ENCODE data around the gene SLC18A3.

SLC18A3 gene

DNA sequence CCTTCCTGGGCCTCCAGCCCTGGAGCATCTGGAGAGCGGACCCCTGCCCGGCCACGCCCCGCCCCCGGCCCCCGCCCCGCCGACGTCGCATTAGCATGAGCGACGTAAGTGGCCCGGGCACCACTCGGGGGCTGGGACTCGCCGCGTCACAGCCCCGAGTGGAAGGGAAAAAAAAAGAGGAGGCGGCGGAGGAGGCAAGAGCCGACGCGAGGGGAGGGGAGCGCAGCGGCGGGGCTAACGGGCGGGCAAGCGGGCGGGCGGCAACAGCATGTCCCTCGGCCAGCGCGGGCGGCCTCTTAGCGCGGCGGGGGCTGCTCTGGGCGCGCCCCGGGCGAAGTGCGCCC is at the start of gene SLC18A3:
Gene SLC18A3, plus strand, starts transcription at position 197 of the 344 bp plus-strand sequence. CDS start 431 bp downstream, outside the sequence.
- TF ChIP-seq JUND (IDR thresholded peaks at IDR 0.05; ENCODE audit: low read depth) = no peak
- DNase-seq (ENCODE audit: low read depth in 1 of 2, low spot score in 1 of 2) = no peak
- in situ Hi-C loops (cut with HindIII; ENCODE audit: low pct_unique_long_range_greater_than_20kb, low sequenced_read_pairs) = no loop called here

DNA sequence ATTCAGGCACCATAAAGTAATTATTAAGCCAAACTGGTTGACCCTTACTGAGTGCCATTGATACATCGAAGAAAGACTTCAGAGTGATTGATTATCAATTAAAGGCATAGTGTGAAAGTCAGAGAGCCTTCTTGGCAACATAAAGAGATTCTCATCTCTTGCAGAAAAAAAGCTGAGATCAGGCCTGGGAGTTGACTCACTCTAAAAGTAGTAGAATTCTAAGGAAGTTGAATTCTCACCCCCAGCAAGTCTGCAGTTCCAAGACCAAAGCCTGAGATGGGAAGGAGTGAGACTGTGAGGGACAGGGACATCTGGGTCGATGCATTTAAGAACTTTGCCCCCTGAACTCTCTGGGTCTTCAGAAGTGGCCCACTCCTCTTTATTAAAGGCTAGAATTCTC is 49.6 kb upstream of the SLC18A3 start:
- DNase-seq (ENCODE audit: low read depth in 1 of 2, low spot score in 1 of 2) = no peak
- in situ Hi-C loops (cut with HindIII; ENCODE audit: low pct_unique_long_range_greater_than_20kb, low sequenced_read_pairs) = no loop called here
- no peak for TF ChIP-seq JUND (IDR thresholded peaks at IDR 0.05; ENCODE audit: low read depth)

DNA sequence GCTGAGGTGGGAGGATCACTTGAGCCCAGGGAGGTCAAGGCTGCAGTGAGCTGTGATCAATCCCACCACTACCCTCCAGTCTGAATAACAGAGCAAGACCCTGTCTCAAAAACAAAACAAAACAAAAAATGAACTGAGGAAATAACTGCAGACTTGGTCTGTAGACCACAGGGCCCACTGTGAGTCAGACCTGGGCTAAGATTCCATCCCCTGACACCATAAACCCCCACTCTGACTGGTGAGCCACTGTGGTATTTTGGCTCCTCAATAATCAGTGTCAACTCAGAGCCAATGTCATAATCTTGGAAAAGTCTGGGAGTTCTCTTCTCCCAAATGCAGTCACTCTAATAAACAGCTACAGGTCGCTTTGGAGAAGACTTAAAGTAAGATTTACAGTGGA is 47.2 kb upstream of the SLC18A3 start:
- in situ Hi-C loops (cut with HindIII; ENCODE audit: low pct_unique_long_range_greater_than_20kb, low sequenced_read_pairs) = no loop called here
- no peak for DNase-seq (ENCODE audit: low read depth in 1 of 2, low spot score in 1 of 2)
- TF ChIP-seq JUND (IDR thresholded peaks at IDR 0.05; ENCODE audit: low read depth) = no peak

DNA sequence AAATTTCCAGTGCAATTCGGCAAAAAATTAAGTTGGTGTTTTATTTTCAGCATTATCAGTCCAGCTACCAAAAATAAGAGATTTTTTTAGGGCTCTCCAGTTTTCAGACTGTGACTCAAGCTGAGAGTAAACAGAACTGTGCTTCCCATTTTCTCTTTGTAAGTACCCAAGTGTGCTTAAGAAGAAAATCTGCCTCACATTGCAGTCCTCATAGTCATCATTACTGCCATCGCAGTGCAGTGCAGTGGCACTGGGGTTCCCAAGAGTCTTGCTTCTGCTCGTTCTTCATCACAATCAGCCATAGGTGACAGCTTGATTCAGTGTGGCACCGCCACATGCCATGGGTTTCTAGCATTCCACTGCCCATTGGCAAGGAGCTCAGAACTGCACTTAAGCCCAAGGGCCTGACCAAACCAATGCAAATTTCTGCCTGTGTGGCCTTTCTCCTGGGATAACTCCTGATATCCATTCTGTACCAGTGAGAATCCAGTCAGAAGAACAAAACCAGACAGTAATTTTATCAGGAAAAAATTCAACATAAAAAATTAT is 45.6 kb upstream of the SLC18A3 start:
- DNase-seq (ENCODE audit: low read depth in 1 of 2, low spot score in 1 of 2) = no peak
- TF ChIP-seq JUND (IDR thresholded peaks at IDR 0.05; ENCODE audit: low read depth) = no peak
- in situ Hi-C loops (cut with HindIII; ENCODE audit: low pct_unique_long_range_greater_than_20kb, low sequenced_read_pairs) = no loop called here

DNA sequence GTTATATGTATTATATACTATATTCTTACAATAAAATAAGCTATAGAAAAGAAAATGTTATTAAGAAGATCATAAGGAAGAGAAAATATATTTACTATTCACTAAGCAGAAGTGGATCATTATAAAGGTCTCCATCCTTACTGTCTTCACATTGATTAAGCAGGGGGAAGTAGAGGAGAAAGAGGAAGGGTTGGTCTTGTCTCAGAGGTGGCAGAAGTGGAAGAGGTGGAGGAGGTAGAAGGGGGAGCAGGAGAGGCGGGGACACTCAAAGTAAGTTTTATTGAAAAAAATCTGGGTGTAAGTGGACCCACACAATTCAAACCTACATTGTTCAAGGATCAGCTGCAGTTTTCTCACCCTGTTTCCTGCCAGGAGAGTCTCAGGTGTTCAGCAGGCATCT is 42.3 kb upstream of the SLC18A3 start:
- in situ Hi-C loops (cut with HindIII; ENCODE audit: low pct_unique_long_range_greater_than_20kb, low sequenced_read_pairs) = no loop called here
- no peak for TF ChIP-seq JUND (IDR thresholded peaks at IDR 0.05; ENCODE audit: low read depth)
- no peak for DNase-seq (ENCODE audit: low read depth in 1 of 2, low spot score in 1 of 2)

DNA sequence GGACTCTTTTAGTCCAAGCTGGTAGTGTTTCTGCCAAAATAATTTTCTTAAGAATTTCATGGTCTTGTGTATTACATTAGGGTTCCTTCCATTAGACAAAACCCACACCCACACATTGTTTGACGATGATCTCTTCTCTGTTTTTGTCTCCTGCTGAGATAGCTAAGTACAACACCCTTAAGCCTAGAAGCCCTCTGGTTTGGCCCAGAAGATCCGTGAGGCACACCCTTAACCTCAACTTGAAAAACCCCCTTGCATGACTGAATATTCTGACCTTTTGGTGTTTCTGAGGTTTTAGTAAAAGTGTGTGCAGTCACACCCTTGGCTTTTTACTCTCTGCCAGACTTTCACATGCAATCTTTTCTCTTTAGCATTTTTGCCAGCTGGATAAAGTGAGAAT is 41.9 kb upstream of the SLC18A3 start:
- no peak for TF ChIP-seq JUND (IDR thresholded peaks at IDR 0.05; ENCODE audit: low read depth)
- in situ Hi-C loops (cut with HindIII; ENCODE audit: low pct_unique_long_range_greater_than_20kb, low sequenced_read_pairs) = no loop called here
- no peak for DNase-seq (ENCODE audit: low read depth in 1 of 2, low spot score in 1 of 2)

DNA sequence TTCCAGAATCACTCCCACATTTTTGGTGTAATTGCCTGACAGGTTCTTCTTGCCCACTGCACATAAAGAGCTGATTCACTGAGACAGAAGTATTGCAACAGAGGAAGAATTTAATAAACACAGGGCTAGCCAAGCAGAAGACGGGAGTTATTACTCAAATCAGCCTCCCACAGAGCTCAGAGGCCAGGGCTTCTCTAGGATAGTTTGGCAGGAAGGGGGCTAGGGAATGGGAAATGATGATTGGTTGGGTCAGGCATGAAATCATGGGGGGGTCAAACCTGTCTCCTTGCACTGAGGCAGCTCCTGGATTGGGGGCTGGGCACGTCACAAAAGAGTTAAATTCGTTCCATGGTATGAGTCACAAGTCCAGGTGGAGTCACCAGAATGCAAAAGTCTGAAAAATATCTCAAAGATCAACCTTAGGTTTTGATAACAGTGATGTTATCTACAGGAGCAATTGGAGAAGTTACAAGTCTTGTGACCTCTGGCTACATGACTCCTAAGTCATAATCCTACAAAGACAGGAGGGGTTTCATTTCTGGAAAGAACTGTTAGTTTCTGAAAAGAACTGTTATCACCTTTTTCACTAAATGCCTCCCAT is 41.0 kb upstream of the SLC18A3 start:
- in situ Hi-C loops (cut with HindIII; ENCODE audit: low pct_unique_long_range_greater_than_20kb, low sequenced_read_pairs) = no loop called here
- DNase-seq (ENCODE audit: low read depth in 1 of 2, low spot score in 1 of 2) = no peak
- TF ChIP-seq JUND (IDR thresholded peaks at IDR 0.05; ENCODE audit: low read depth) = no peak

DNA sequence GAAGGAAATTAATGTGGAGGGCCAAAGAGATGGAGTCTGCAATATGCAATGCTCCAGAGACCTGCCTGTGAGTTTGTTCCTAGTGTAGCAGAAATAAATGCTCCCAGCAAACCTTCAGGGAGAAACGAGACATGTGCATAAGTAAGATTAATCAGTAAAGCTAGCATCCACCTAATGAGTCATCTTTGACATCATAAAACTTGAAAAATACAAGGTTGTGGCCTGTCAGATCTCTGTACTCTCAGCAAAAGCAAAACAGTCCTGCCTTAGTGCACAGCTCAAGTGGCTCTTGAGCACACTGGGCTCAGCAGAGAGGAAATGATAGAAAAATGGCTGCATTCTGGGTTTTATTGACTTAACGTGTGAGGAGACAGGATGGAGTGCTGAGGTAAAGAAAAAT is 38.7 kb upstream of the SLC18A3 start:
- no peak for DNase-seq (ENCODE audit: low read depth in 1 of 2, low spot score in 1 of 2)
- no peak for TF ChIP-seq JUND (IDR thresholded peaks at IDR 0.05; ENCODE audit: low read depth)
- in situ Hi-C loops (cut with HindIII; ENCODE audit: low pct_unique_long_range_greater_than_20kb, low sequenced_read_pairs) = no loop called here

DNA sequence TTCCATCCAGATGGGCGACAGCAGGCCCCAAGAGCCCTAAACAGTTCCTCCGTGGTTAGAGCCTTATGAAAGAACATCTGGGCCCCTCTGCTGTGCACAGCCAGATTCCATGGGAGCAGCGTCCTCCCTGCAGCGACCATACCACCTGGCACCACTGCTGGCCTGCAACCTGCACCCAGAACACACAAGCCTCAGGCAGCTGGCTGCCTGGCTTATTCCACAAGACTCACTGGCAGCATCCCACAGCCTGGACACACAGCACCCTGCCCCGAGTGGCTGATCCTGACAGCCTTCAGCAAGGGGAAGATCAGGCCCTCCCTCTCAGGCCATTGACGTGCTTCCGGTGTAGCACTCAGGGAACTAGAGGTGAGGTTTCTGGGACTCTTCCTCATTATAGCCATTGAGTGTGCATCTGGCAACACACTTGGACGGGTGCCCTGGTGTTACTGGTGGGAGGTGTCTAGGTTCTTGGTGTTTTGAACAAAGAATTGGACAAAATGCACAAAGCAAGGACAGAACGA is 37.5 kb upstream of the SLC18A3 start:
- in situ Hi-C loops (cut with HindIII; ENCODE audit: low pct_unique_long_range_greater_than_20kb, low sequenced_read_pairs) = no loop called here
- DNase-seq (ENCODE audit: low read depth in 1 of 2, low spot score in 1 of 2) = no peak
- TF ChIP-seq JUND (IDR thresholded peaks at IDR 0.05; ENCODE audit: low read depth) = no peak

DNA sequence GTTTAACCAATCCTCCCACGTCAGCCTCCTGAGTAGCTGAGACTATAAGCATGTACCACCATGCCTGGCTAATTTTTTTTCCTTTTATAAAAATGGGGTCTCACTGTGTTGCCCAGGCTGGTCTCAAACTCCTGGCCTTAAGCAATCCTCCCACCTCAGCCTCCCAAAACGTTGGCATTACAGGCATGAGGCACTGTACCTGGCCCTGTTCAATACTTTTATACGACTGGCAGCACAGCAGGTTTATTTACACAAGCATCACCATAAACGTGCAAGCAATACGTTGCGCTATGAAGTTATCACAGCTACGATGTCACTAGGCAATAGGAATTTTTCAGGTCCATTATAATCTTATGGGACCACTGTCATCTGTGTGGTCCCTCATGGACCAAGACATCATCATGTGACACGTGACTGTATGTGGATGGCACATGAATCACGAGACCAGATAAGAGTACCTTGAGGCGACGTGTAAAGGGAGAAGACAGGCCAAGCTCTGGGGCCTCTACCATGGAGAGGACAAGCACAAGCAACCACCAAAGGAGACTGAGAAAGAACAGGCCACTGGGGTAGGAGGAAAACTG is 34.5 kb upstream of the SLC18A3 start:
- in situ Hi-C loops (cut with HindIII; ENCODE audit: low pct_unique_long_range_greater_than_20kb, low sequenced_read_pairs) = no loop called here
- DNase-seq (ENCODE audit: low read depth in 1 of 2, low spot score in 1 of 2) = no peak
- no peak for TF ChIP-seq JUND (IDR thresholded peaks at IDR 0.05; ENCODE audit: low read depth)

DNA sequence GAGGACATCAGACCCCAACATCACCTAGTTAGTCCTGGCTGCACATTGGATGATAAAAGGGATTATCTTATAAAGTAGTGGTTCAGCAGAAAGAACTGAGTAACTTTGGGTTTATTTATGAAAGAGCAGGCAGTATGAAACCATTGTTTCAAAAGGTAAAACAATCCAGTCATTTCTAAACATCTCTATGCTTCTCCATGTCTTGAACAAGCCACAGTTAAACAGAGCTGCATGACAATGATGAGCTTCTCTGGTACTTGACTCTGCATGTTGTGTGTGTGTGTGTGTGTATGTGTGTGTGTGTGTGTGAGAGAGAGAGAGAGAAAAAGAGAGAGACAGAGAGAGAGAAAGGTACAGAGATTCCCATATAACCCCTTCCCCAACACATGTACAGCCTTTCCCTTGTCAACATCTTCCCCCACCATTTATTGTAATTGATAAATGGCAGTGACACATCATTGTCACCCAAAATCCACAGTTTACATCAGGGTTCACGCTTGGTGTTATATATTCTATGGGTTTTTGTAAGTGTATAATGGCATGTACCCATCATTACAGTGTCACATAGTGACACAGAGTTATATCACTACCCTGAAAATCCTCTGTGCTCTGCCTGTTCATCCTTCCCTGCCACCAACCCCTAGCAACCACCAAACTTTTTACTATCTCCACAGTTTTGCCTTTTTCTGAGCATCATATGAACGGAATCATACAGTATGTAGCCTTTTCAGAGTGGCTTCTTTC is 32.8 kb upstream of the SLC18A3 start:
- no peak for TF ChIP-seq JUND (IDR thresholded peaks at IDR 0.05; ENCODE audit: low read depth)
- DNase-seq (ENCODE audit: low read depth in 1 of 2, low spot score in 1 of 2) = no peak
- in situ Hi-C loops (cut with HindIII; ENCODE audit: low pct_unique_long_range_greater_than_20kb, low sequenced_read_pairs) = no loop called here

DNA sequence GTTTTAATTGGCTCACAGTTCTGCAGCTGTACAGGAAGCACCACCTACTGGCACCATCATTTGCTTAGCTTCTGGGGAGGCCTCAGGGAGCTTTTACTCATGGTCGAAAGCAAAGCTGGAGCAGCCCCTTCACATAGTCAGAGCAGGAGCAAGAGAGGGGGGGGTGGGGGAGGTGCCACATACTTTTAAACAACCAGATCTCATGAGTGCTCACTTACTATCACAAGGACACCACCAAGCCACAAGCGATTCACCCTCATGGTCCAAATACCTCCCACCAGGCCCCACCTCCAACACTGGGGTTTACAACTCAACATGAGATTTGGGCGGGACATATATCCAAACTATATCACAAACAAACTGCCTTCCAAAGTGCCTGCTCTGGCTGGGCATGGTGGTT is 31.7 kb upstream of the SLC18A3 start:
- DNase-seq (ENCODE audit: low read depth in 1 of 2, low spot score in 1 of 2) = no peak
- in situ Hi-C loops (cut with HindIII; ENCODE audit: low pct_unique_long_range_greater_than_20kb, low sequenced_read_pairs) = no loop called here
- no peak for TF ChIP-seq JUND (IDR thresholded peaks at IDR 0.05; ENCODE audit: low read depth)

DNA sequence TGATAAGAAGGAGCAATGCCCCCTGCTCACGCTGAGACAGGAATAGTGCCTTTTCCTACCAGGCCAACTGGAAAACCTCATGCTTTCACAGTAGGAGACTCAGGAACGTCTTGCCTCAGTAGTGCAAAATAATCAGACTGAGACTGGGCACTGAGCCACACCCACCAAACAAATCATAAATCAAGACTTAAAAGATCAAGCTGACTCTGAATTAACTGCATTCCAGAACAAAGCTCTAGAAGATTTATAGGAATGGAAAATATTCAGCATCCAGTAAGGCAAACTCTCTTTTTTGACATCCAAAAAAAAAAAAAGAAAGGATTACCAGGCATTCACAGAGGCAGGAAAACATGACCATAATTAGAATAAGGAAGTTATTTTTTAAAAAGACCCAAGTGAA is 30.5 kb upstream of the SLC18A3 start:
- no peak for DNase-seq (ENCODE audit: low read depth in 1 of 2, low spot score in 1 of 2)
- in situ Hi-C loops (cut with HindIII; ENCODE audit: low pct_unique_long_range_greater_than_20kb, low sequenced_read_pairs) = no loop called here
- no peak for TF ChIP-seq JUND (IDR thresholded peaks at IDR 0.05; ENCODE audit: low read depth)
